ENCODE measurements around the gene ZFHX3.

The ZFHX3 gene

GRCh38 chr16:72924927-72925630 lies 122.8 kb downstream of the ZFHX3 start:
- DNase-seq: no peak

- no peak for DNase-seq
Observed at GRCh38 chr16:72924537-72924926, 123.4 kb downstream of the ZFHX3 start.

GRCh38 chr16:72923757-72924156 lies 124.2 kb downstream of the ZFHX3 start:
- DNase-seq: no peak

GRCh38 chr16:72922714-72923113 lies 125.2 kb downstream of the ZFHX3 start:
- DNase-seq: no peak

GRCh38 chr16:72921620-72922019 lies 126.3 kb downstream of the ZFHX3 start:
- DNase-seq: no peak

GRCh38 chr16:72921106-72921505 lies 126.8 kb downstream of the ZFHX3 start:
- no peak for DNase-seq

- no peak for DNase-seq
Observed at GRCh38 chr16:72917051-72917450, 130.9 kb downstream of the ZFHX3 start.

- no peak for DNase-seq
Observed at GRCh38 chr16:72915331-72915730, 132.6 kb downstream of the ZFHX3 start.

- no peak for DNase-seq
Observed at GRCh38 chr16:72913551-72913950, 134.4 kb downstream of the ZFHX3 start.

- DNase-seq: no peak
Observed at GRCh38 chr16:72911971-72912370, 136.0 kb downstream of the ZFHX3 start.

GRCh38 chr16:72910875-72911274 lies 137.1 kb downstream of the ZFHX3 start:
- DNase-seq: no peak

- DNase-seq: no peak
Observed at GRCh38 chr16:72910381-72910780, 137.5 kb downstream of the ZFHX3 start.

GRCh38 chr16:72909196-72909595 lies 138.7 kb downstream of the ZFHX3 start:
- DNase-seq: no peak

- DNase-seq: no peak
Observed at GRCh38 chr16:72908362-72909167, 139.4 kb downstream of the ZFHX3 start.

- no peak for DNase-seq
Observed at GRCh38 chr16:72905581-72905980, 142.3 kb downstream of the ZFHX3 start.

GRCh38 chr16:72903176-72903575 lies 144.8 kb downstream of the ZFHX3 start:
- DNase-seq: no peak

- no peak for DNase-seq
Observed at GRCh38 chr16:72902206-72902605, 145.7 kb downstream of the ZFHX3 start.

GRCh38 chr16:72901000-72901627 lies 146.8 kb downstream of the ZFHX3 start:
- DNase-seq: no peak

GRCh38 chr16:72898216-72898825 lies 149.6 kb downstream of the ZFHX3 start:
- no peak for DNase-seq

GRCh38 chr16:72897707-72898106 lies 150.2 kb downstream of the ZFHX3 start:
- DNase-seq: no peak

GRCh38 chr16:72896485-72897118 lies 151.3 kb downstream of the ZFHX3 start:
- no peak for DNase-seq

- no peak for DNase-seq
Observed at GRCh38 chr16:72895951-72896350, 152.0 kb downstream of the ZFHX3 start.

All from GOT3 (cell line).